ENCODE data around the gene NGEF.

DNA sequence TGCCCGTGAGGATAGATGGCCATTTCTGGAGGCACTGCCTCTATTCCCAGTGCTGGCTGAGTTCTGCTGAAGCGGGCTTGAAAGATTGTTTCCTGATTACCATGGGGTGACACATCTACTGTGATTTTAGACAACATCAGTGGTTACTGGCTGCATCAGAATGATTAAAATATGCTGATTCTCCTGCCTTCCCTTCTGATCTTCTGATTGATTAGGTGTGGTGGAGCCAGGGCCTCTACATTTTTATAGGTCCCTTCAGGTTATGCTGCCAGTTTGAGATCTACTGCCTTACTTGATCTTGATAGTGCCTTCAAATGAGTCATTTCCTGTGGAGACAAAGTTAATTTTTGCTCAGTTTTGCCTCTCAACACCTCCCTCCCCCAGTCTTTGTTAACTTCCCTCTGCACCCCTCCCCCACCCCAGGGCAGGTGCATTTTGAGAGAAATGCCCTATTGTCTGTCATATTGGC, 174.6 kb downstream of the NGEF start:
- TF ChIP-seq POLR2A (IDR thresholded peaks at IDR 0.05; ENCODE audit: low read length) = no peak
- TF ChIP-seq GATA1 (IDR thresholded peaks at IDR 0.05; ENCODE audit: low read depth, low read length) = no peak

Data from erythroblast (primary cell).